MM.1S (cell line): ENCODE data around the gene SEC61B.

Source experiments
- EZH2 ChIP-seq: fragments of 300-600 bp; sonication (generic); optimal IDR thresholded peaks from 2 replicates; pipeline ENCODE3; 2017; ENCODE audit warnings: low read depth, mild to moderate bottlenecking, antibody characterized with exemption, low read length, mixed read lengths
- TF ChIP-seq, protein P1 (sequence below): fragments of 300-600 bp; sonication (generic); IDR thresholded peaks from 2 replicates; pipeline ENCODE4 v1.5.1; 2016; ENCODE audit warnings: antibody characterized with exemption, low read length, mixed read lengths

DNA sequence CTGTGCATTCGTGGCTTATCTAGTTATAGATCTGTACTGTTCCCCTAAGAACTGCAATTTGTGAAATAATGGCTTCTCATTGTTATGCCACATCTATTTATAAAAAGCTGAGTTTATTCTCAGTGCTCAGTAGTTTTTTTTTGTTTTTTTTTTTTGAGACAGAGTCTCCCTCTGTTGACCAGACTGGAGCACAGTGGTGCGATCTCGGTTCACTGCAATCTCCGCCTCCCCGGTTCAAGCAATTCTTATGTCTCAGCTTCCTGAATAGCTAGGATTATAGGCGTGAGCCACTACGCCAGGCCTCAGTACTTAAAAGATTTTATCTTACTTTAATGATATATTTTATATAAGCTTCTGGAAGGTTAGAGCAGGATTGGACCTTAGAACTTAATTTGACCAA lies 19.0 kb downstream of the SEC61B start:
- no peak for TF ChIP-seq EZH2
- TF ChIP-seq, protein P1, sequence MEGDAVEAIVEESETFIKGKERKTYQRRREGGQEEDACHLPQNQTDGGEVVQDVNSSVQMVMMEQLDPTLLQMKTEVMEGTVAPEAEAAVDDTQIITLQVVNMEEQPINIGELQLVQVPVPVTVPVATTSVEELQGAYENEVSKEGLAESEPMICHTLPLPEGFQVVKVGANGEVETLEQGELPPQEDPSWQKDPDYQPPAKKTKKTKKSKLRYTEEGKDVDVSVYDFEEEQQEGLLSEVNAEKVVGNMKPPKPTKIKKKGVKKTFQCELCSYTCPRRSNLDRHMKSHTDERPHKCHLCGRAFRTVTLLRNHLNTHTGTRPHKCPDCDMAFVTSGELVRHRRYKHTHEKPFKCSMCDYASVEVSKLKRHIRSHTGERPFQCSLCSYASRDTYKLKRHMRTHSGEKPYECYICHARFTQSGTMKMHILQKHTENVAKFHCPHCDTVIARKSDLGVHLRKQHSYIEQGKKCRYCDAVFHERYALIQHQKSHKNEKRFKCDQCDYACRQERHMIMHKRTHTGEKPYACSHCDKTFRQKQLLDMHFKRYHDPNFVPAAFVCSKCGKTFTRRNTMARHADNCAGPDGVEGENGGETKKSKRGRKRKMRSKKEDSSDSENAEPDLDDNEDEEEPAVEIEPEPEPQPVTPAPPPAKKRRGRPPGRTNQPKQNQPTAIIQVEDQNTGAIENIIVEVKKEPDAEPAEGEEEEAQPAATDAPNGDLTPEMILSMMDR: no peak
